SK-N-SH (cell line): ENCODE data around the gene MUC12. TPM values are rescaled to one million over a fixed set of nuclear protein-coding genes. Genes with fewer than 3 reads are reported as not detected.

Experiments used
- CTCF ChIA-PET: fragments of 300-600, 350-600 bp; formaldehyde crosslinking; extraction: SDS; loops from one replicate; lab custom pipeline; 2021; lab: Yijun Ruan, JAX
- POLR2A ChIA-PET: fragments of 350-600 bp; sonication (Branson Sonifier 250); formaldehyde crosslinking; extraction: SDS; loops from one replicate; lab custom pipeline; 2020; ENCODE audit warnings: antibody characterized with exemption, inconsistent platforms; lab: Yijun Ruan, JAX
- DNase-seq: peaks from one replicate; pipeline ENCODE4 v3.0.0; 2012
- H2AFZ ChIP-seq: fragments of 200-600 bp; sonication (generic); 2 replicates; pipeline ENCODE4 v1.8.1; 2016; ENCODE audit warnings: antibody characterized with exemption, mild to moderate bottlenecking, low read depth
- H3F3A ChIP-seq: fragments of 200-600 bp; sonication (generic); replicated peaks from 2 replicates; pipeline ENCODE3; 2016; ENCODE audit warnings: antibody characterized with exemption, mild to moderate bottlenecking; ENCODE audit not compliant: insufficient read depth
- H3K27ac ChIP-seq, 2 experiments: fragments of 200-500 bp in 1 of 2; fragments of 200-600 bp in 1 of 2; sonication (Bioruptor generic) in 1 of 2; sonication (generic), shearing (Covaris generic) in 1 of 2; 2 replicates each; pipeline versions ENCODE4 v1.5.1 to v1.6.1; 2014 to 2016; ENCODE audit warnings: low read depth in 2 of 2, inconsistent platforms in 1 of 2, low read length in 1 of 2, mild to moderate bottlenecking in 1 of 2, mixed read lengths in 1 of 2
- H3K27me3 ChIP-seq: fragments of 200-600 bp; sonication (generic), shearing (Covaris generic); 2 replicates; pipeline ENCODE4 v1.6.1; 2016; ENCODE audit warnings: mixed run types; ENCODE audit not compliant: insufficient read depth
- H3K36me3 ChIP-seq, 2 experiments: fragments of 200-500 bp in 1 of 2; fragments of 200-600 bp in 1 of 2; sonication (Bioruptor generic) in 1 of 2; sonication (generic) in 1 of 2; replicated peaks in 1 of 2; 2 replicates each; pipeline versions ENCODE3 to v1.5.1; 2014 to 2016; ENCODE audit warnings: low read length in 1 of 2, mild to moderate bottlenecking in 1 of 2; ENCODE audit not compliant: insufficient read depth in 2 of 2, control insufficient read depth in 1 of 2
- H3K4me1 ChIP-seq, 2 experiments: fragments of 200-500 bp in 1 of 2; fragments of 200-600 bp in 1 of 2; sonication (Bioruptor generic) in 1 of 2; sonication (generic), shearing (Covaris generic) in 1 of 2; 2 replicates each; pipeline versions ENCODE4 v1.5.1 to v1.6.1; 2014 to 2016; ENCODE audit warnings: low read depth in 1 of 2, low read length in 1 of 2, mixed run types in 1 of 2; ENCODE audit not compliant: insufficient read depth in 2 of 2, control insufficient read depth in 1 of 2
- H3K4me2 ChIP-seq: fragments of 200-600 bp; sonication (generic), shearing (Covaris generic); 2 replicates; pipeline ENCODE4 v1.6.1; 2017; ENCODE audit warnings: mixed run types
- H3K4me3 ChIP-seq, 2 experiments: fragments of 200-500 bp in 1 of 2; fragments of 200-600 bp in 1 of 2; sonication (Bioruptor generic) in 1 of 2; sonication (generic), shearing (Covaris generic) in 1 of 2; 2 replicates each; pipeline versions ENCODE4 v1.5.1 to v1.8.1; 2014 to 2016; ENCODE audit warnings: low read depth in 2 of 2, inconsistent platforms in 1 of 2, low read length in 1 of 2, mild to moderate bottlenecking in 1 of 2, mixed read lengths in 1 of 2, moderate library complexity in 1 of 2
- H3K79me2 ChIP-seq: fragments of 200-600 bp; sonication (generic); 2 replicates; pipeline ENCODE4 v1.8.1; 2017; ENCODE audit warnings: mild to moderate bottlenecking; ENCODE audit not compliant: insufficient read depth
- H3K9ac ChIP-seq: fragments of 200-600 bp; sonication (generic); 2 replicates; pipeline ENCODE4 v1.6.1; 2017; ENCODE audit warnings: mixed run types
- H3K9me2 ChIP-seq: fragments of 200-600 bp; sonication (generic); 2 replicates; pipeline ENCODE4 v1.6.1; 2017; ENCODE audit warnings: mixed run types
- H3K9me3 ChIP-seq: fragments of 200-600 bp; sonication (generic); 2 replicates; pipeline ENCODE4 v1.6.1; 2017; ENCODE audit warnings: mixed run types, mild to moderate bottlenecking, moderate library complexity
- H4K20me1 ChIP-seq: fragments of 200-600 bp; sonication (generic); 2 replicates; pipeline ENCODE4 v1.6.1; 2017; ENCODE audit warnings: mild to moderate bottlenecking, mixed run types; ENCODE audit not compliant: insufficient read depth
- RAD21 ChIP-seq: IDR thresholded peaks from 2 replicates; pipeline ENCODE4 v1.6.1; 2012; ENCODE audit warnings: mild to moderate bottlenecking, low read length
- SIN3A ChIP-seq: IDR thresholded peaks from 2 replicates; pipeline ENCODE4 v1.6.1; 2012; ENCODE audit warnings: low read depth, mild to moderate bottlenecking, low read length, moderate library complexity, borderline replicate concordance
- SMC3 ChIP-seq: IDR thresholded peaks from 2 replicates; pipeline ENCODE4 v1.6.1; 2012; ENCODE audit warnings: low read depth, low read length, improper control_type of control experiment
- WGBS: methylation state at CpG from one replicate; pipeline ENCODE4 v1.1.6; 2017; ENCODE audit warnings: low lambda C conversion rate; 5-methylcytosine and 5-hydroxymethylcytosine counted together
- polyA plus RNA-seq, 3 experiments: library from polyadenylated mRNA; depleted of rRNA; stranded (reverse); fragments of >200 nt; gene quantifications; 2 replicates each; pipeline ENCODE4 v1.2.3, GENCODE V29; 2012
- TF ChIP-seq, protein P1 (sequence below): IDR thresholded peaks from 2 replicates; pipeline ENCODE4 v1.4.0; 2012; ENCODE audit warnings: low read depth, borderline replicate concordance
- TF ChIP-seq, protein P2 (sequence below): IDR thresholded peaks from 2 replicates; pipeline ENCODE4 v1.6.1; 2012; ENCODE audit warnings: mild to moderate bottlenecking, low read depth, low read length, moderate library complexity
- TF ChIP-seq, protein P3 (sequence below): fragments of 200-600 bp; sonication (generic); IDR thresholded peaks from 2 replicates; pipeline ENCODE4 v1.6.1; 2017; ENCODE audit warnings: antibody characterized with exemption, mild to moderate bottlenecking, moderate library complexity

The MUC12 gene
- polyA plus RNA-seq, 1 of the 3 experiments (the other 2 are of a cell fraction): not detected

DNA sequence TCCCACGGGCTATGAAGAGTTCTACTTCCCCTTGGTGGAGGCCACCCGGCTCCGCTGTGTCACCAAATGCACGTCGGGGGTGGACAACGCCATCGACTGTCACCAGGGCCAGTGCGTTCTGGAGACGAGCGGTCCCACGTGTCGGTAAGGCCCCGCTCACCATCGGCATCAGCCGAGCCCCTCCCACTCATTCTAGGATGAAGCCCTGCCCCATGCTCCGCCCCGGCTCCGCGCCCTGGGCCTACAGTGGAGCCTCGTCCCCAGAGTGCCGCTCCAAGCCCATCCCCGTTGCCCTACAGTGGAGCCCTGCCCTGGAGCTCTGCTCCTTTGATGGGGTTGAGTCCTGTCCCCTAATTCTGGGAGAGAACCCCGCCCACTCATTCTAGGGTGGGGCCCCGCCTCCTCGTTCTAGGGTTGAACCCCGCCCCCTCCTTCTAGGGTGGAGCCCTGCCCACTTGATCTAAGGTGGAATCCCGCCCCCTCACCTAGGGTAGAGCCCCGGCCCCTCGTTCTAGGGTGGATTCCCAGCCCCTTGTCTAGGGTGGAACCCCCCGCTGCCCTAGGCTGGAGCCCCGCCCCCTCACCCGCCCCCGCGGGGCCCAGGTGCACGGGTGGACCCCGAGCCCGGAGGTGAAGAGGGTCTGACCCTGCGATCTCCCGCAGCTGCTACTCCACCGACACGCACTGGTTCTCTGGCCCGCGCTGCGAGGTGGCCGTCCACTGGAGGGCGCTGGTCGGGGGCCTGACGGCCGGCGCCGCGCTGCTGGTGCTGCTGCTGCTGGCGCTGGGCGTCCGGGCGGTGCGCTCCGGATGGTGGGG, 3.4 kb upstream of the MUC12 start:
- Histone ChIP-seq H3K27ac (no peak overlapping the region), H3K9ac (no peak overlapping the region), H3K27me3 (peaks cover 96% of the 10 kb centered on the region), H2AFZ (no peak overlapping the region), H3K4me3 (peak overlapping the region; percentile 23 to 54; a peak in 3 of 4 replicates), H3F3A (no peaks in the 10 kb centered on the region), H3K9me3 (no peaks in the 10 kb centered on the region), H3K4me2 (peak overlapping the region; percentile 41), H4K20me1 (no peaks in the 10 kb centered on the region), H3K79me2 (no peaks in the 10 kb centered on the region), H3K36me3 (no peaks in the 10 kb centered on the region), H3K9me2 (no peaks in the 10 kb centered on the region), H3K4me1 (peaks cover 0 to 7% of the 10 kb centered on the region in 2 experiments; a peak in 1 of 4 replicates)
- DNase-seq: peak; percentile 99
- ChIA-PET POLR2A (no interaction called here), CTCF (interaction anchor here (0.5 to 2.4 kb wide), 47 partner anchors 9 to 1265 kb away, joined by 3 to 21 read pairs (median 4); partner anchors contain the start of genes ACHE, EPHB4, MUC17 and MUC3A)
- WGBS: 5% methylated on average over 48 of the region's 58 CpGs
- TF ChIP-seq SIN3A (peak; percentile 36; the same call in 1 of the 2 replicates), RAD21 (peak; percentile 65), SMC3 (peak; percentile 92)
- TF ChIP-seq, protein P1, sequence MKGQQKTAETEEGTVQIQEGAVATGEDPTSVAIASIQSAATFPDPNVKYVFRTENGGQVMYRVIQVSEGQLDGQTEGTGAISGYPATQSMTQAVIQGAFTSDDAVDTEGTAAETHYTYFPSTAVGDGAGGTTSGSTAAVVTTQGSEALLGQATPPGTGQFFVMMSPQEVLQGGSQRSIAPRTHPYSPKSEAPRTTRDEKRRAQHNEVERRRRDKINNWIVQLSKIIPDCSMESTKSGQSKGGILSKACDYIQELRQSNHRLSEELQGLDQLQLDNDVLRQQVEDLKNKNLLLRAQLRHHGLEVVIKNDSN: no peak
- TF ChIP-seq, protein P2, sequence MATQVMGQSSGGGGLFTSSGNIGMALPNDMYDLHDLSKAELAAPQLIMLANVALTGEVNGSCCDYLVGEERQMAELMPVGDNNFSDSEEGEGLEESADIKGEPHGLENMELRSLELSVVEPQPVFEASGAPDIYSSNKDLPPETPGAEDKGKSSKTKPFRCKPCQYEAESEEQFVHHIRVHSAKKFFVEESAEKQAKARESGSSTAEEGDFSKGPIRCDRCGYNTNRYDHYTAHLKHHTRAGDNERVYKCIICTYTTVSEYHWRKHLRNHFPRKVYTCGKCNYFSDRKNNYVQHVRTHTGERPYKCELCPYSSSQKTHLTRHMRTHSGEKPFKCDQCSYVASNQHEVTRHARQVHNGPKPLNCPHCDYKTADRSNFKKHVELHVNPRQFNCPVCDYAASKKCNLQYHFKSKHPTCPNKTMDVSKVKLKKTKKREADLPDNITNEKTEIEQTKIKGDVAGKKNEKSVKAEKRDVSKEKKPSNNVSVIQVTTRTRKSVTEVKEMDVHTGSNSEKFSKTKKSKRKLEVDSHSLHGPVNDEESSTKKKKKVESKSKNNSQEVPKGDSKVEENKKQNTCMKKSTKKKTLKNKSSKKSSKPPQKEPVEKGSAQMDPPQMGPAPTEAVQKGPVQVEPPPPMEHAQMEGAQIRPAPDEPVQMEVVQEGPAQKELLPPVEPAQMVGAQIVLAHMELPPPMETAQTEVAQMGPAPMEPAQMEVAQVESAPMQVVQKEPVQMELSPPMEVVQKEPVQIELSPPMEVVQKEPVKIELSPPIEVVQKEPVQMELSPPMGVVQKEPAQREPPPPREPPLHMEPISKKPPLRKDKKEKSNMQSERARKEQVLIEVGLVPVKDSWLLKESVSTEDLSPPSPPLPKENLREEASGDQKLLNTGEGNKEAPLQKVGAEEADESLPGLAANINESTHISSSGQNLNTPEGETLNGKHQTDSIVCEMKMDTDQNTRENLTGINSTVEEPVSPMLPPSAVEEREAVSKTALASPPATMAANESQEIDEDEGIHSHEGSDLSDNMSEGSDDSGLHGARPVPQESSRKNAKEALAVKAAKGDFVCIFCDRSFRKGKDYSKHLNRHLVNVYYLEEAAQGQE: peak; percentile 70; the same call in 1 of the 2 replicates
- TF ChIP-seq, protein P3, sequence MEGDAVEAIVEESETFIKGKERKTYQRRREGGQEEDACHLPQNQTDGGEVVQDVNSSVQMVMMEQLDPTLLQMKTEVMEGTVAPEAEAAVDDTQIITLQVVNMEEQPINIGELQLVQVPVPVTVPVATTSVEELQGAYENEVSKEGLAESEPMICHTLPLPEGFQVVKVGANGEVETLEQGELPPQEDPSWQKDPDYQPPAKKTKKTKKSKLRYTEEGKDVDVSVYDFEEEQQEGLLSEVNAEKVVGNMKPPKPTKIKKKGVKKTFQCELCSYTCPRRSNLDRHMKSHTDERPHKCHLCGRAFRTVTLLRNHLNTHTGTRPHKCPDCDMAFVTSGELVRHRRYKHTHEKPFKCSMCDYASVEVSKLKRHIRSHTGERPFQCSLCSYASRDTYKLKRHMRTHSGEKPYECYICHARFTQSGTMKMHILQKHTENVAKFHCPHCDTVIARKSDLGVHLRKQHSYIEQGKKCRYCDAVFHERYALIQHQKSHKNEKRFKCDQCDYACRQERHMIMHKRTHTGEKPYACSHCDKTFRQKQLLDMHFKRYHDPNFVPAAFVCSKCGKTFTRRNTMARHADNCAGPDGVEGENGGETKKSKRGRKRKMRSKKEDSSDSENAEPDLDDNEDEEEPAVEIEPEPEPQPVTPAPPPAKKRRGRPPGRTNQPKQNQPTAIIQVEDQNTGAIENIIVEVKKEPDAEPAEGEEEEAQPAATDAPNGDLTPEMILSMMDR: peak; percentile 89
